ENCODE data around the gene PIM2. TPM values are rescaled to one million over a fixed set of nuclear protein-coding genes. Genes with fewer than 3 reads are reported as not detected.

Gene PIM2
- total and polyA plus RNA-seq, 2 of the 4 experiments (the other 2 are of a cell fraction), result 7.3 to 9.4 TPM

GRCh38 chrX:48920718-48921104 is 1.9 kb upstream of the PIM2 start:
- Histone ChIP-seq H3K4ac (ENCODE audit: low read depth, low read length) (no peak overlapping the region), H2BK120ac (ENCODE audit: low read depth, low read length) (no peak overlapping the region), H4K91ac (ENCODE audit: insufficient read depth, low read depth, low read length) (no peak overlapping the region), H3K79me1 (ENCODE audit: low read depth in 1 of 2, low read length in 2 of 2) (peaks cover 4 to 21% of the 10 kb centered on the region in 2 experiments; a peak in 2 of 4 replicates), H4K5ac (ENCODE audit: low read depth, low read length) (no peak overlapping the region), H3K4me3 (ENCODE audit: insufficient read depth, low read depth, low read length) (no peak overlapping the region), H2AK9ac (replicated peaks; ENCODE audit: low read depth, low read length, poor library complexity) (no peak overlapping the region), H3K18ac (ENCODE audit: low read depth, low read length) (no peak overlapping the region), H3K27me3 (ENCODE audit: control insufficient read depth, insufficient read depth, low read length) (no peaks in the 10 kb centered on the region), H3K56ac (ENCODE audit: extremely low read depth, insufficient read depth, low read length) (no peak overlapping the region), H3K4me2 (ENCODE audit: low read depth, low read length) (no peak overlapping the region), H2AFZ (replicated peaks; ENCODE audit: low read length, poor library complexity) (no peak overlapping the region), H2BK5ac (ENCODE audit: low read depth, low read length, poor library complexity, severe bottlenecking) (no peak overlapping the region), H3K9ac (ENCODE audit: low read depth, low read length) (no peak overlapping the region), H2BK15ac (ENCODE audit: low read depth, low read length) (no peak overlapping the region), H3K23ac (ENCODE audit: low read depth, low read length) (no peak overlapping the region), H3K27ac (ENCODE audit: insufficient read depth, low read length) (no peak overlapping the region), H3K4me1 (ENCODE audit: control insufficient read depth, insufficient read depth, low read length) (peaks cover 3% of the 10 kb centered on the region; the same call in 1 of the 2 replicates), H3K9me1 (ENCODE audit: insufficient read depth, low read length) (peaks cover 5% of the 10 kb centered on the region; the same call in 1 of the 2 replicates), H3K36me3 (ENCODE audit: control insufficient read depth, insufficient read depth, low read length) (peaks cover 20% of the 10 kb centered on the region), H2AK5ac (ENCODE audit: low read depth, low read length) (no peak overlapping the region), H3K14ac (replicated peaks; ENCODE audit: low read depth, low read length) (no peak overlapping the region), H2BK20ac (ENCODE audit: low read depth, low read length) (no peak overlapping the region), H4K20me1 (ENCODE audit: insufficient read depth, low read length) (peaks cover 16% of the 10 kb centered on the region; the same call in 1 of the 2 replicates), H3K9me3 (ENCODE audit: control insufficient read depth, insufficient read depth, low read length) (no peaks in the 10 kb centered on the region; the same call in 1 of the 2 replicates), H4K8ac (ENCODE audit: low read depth in 2 of 2, low read length in 2 of 2) (no peak overlapping the region)
- ChIA-PET POLR2A (ENCODE audit: unreplicated experiment) (no interaction called here), CTCF (no interaction called here)
- intact Hi-C loops (cut with micrococcal nuclease) (no loop called here), dilution Hi-C loops (cut with HindIII; ENCODE audit: low sequenced_read_pairs, unreplicated experiment) (no loop called here), in situ Hi-C loops (cut with MboI; ENCODE audit: low sequenced_read_pairs) (no loop called here)
- no CpG with 5 or more reads among the region's 4 CpGs for WGBS, 2 experiments (ENCODE audit: extremely low coverage in 2 of 2, insufficient read length in 1 of 2)
- no peak for DNase-seq
- TF ChIP-seq SMC3 (IDR thresholded peaks at IDR 0.05; ENCODE audit: low read depth, low read length) (no peak), FOS (IDR thresholded peaks at IDR 0.05; ENCODE audit: low read depth, low read length) (no peak), POLR2A (IDR thresholded peaks at IDR 0.05; ENCODE audit: low read depth, low read length) (no peak), MXI1 (IDR thresholded peaks at IDR 0.05; ENCODE audit: borderline replicate concordance, low read depth, low read length) (no peak), MAZ (IDR thresholded peaks at IDR 0.05; ENCODE audit: borderline replicate concordance, low read depth, low read length) (no peak), CTCF (conservative IDR thresholded peaks at IDR 0.05; ENCODE audit: low read depth, low read length) (no peak), NFE2L2 (IDR thresholded peaks at IDR 0.05; ENCODE audit: low read depth, low read length) (no peak)
- no peak for ATAC-seq (ENCODE audit: low read depth)
- BruUV-seq (replicated peaks), result no TSS peak
